Endodermal cell (in vitro differentiated cells): ENCODE measurements around the gene RAB1A. TPM values are rescaled to one million over a fixed set of nuclear protein-coding genes. Genes with fewer than 3 reads are reported as not detected.

Source experiments
- DNase-seq: peaks from one replicate; pipeline ENCODE4 v3.0.0-alpha.2; 2017
- H3K27ac ChIP-seq: 2 replicates; pipeline ENCODE4 v1.5.1; 2013; ENCODE audit warnings: mild to moderate bottlenecking, low read depth, low read length, moderate library complexity
- H3K27me3 ChIP-seq: 2 replicates; pipeline ENCODE4 v1.6.1; 2013; ENCODE audit warnings: mild to moderate bottlenecking, low read length, moderate library complexity; ENCODE audit not compliant: insufficient read depth, control insufficient read depth, poor library complexity, severe bottlenecking
- H3K36me3 ChIP-seq: 2 replicates; pipeline ENCODE4 v1.7.0; 2013; ENCODE audit warnings: mild to moderate bottlenecking, low read length, moderate library complexity; ENCODE audit not compliant: control insufficient read depth, insufficient read depth
- H3K4me1 ChIP-seq: one replicate; pipeline ENCODE4 v1.7.0; 2013; ENCODE audit warnings: low read length; ENCODE audit not compliant: control insufficient read depth, insufficient read depth
- H3K4me3 ChIP-seq: 2 replicates; pipeline ENCODE4 v1.5.1; 2013; ENCODE audit warnings: mild to moderate bottlenecking, low read length, moderate library complexity
- H3K9ac ChIP-seq: 2 replicates; pipeline ENCODE4 v1.6.1; 2013; ENCODE audit warnings: mild to moderate bottlenecking, low read length, moderate library complexity; ENCODE audit not compliant: poor library complexity, severe bottlenecking; ENCODE audit errors: extremely low read depth
- H3K9me3 ChIP-seq: 2 replicates; pipeline ENCODE4 v1.6.1; 2013; ENCODE audit warnings: mild to moderate bottlenecking, low read length, moderate library complexity; ENCODE audit not compliant: control insufficient read depth
- H3K27ac Mint-ChIP-seq: 2 replicates; pipeline ENCODE4 v1.8.0; 2020; ENCODE audit warnings: mixed read lengths
- H3K27me3 Mint-ChIP-seq: 2 replicates; pipeline ENCODE4 v1.8.0; 2021; ENCODE audit warnings: mild to moderate bottlenecking, mixed read lengths; ENCODE audit not compliant: insufficient read depth
- H3K36me3 Mint-ChIP-seq: 2 replicates; pipeline ENCODE4 v1.8.0; 2020; ENCODE audit warnings: low read depth, mixed read lengths
- H3K4me1 Mint-ChIP-seq: 2 replicates; pipeline ENCODE4 v1.8.0; 2020; ENCODE audit warnings: mixed read lengths
- H3K4me3 Mint-ChIP-seq: 2 replicates; pipeline ENCODE4 v1.8.0; 2020; ENCODE audit warnings: mild to moderate bottlenecking, moderate library complexity, mixed read lengths
- H3K9me3 Mint-ChIP-seq: 2 replicates; pipeline ENCODE4 v1.8.0; 2020; ENCODE audit warnings: mild to moderate bottlenecking, mixed read lengths
- CTCF ChIP-seq: fragments of 200-600 bp; sonication (generic); conservative IDR thresholded peaks from 2 replicates; pipeline ENCODE4 v1.5.0; 2021; ENCODE audit warnings: antibody characterized with exemption, mild to moderate bottlenecking
- WGBS, 2 experiments: methylation state at CpG; one replicate each; pipeline versions ENCODE4 v1.1.5 to v1.1.7; 2013; ENCODE audit warnings: missing lambda C conversion rate in 2 of 2, mixed read lengths in 1 of 2; ENCODE audit not compliant: insufficient coverage in 1 of 2, insufficient read length in 1 of 2; 5-methylcytosine and 5-hydroxymethylcytosine counted together
- long read RNA-seq, 4 experiments: library from polyadenylated mRNA in 2 of 4; library from RNA in 1 of 4; library from capped mRNA in 1 of 4; stranded (forward) in 3 of 4; unstranded in 1 of 4; transcript quantifications; one replicate each; pipeline ENCODE4 v2.0.0, GENCODE V29; 2020 to 2021; ENCODE audit warnings: inconsistent platforms in 1 of 4
- polyA plus RNA-seq, 2 experiments: library from polyadenylated mRNA; stranded (reverse); fragments of 50-300 nt; gene quantifications; one replicate each; pipeline ENCODE4 v1.2.3, GENCODE V29; 2013
- total RNA-seq, 2 donors: library from RNA; stranded (reverse); fragmentation: NEBNext Ultra II Directional in 1 of 2; extraction: Animal tissue kit (Norgen Biotek cat#: 25700) in 1 of 2; gene quantifications; 2 replicates in 1 of 2; 3 replicates in 1 of 2; pipeline ENCODE4 v1.2.1, GENCODE V29; 2021

Gene RAB1A
- total RNA-seq, result 100 to 1,000 TPM; 122 to 125 TPM
- 164 TPM for polyA plus RNA-seq (2013, experiment 1 of 2)
- polyA plus RNA-seq (2013, experiment 2 of 2), result 157 TPM
- long read RNA-seq, experiment 1, transcript RAB1A-203 (6 exons, 2,447 nt), result major isoform, 83 of 103 reads
- long read RNA-seq, experiment 1, partial matches to known transcripts, result 13 of 103 reads
- long read RNA-seq, experiment 1, other reads (novel, unspliced or antisense), result 6 of 103 reads
- long read RNA-seq, experiment 2, transcript RAB1A-203 (6 exons, 2,447 nt), result major isoform, 236 of 263 reads
- long read RNA-seq, experiment 2, partial matches to known transcripts, result 16 of 263 reads
- long read RNA-seq, experiment 2, other reads (novel, unspliced or antisense), result 9 of 263 reads
- long read RNA-seq, experiment 3, transcript RAB1A-203 (6 exons, 2,447 nt), result major isoform, 544 of 567 reads
- long read RNA-seq, experiment 3, partial matches to known transcripts, result 4 of 567 reads
- long read RNA-seq, experiment 3, other reads (novel, unspliced or antisense), result 17 of 567 reads
- long read RNA-seq, experiment 4, transcript RAB1A-203 (6 exons, 2,447 nt), result major isoform, 664 of 704 reads
- long read RNA-seq, experiment 4, transcript RAB1A-201 (4 exons, 1,198 nt), result minor isoform, 8 of 704 reads
- long read RNA-seq, experiment 4, partial matches to known transcripts, result 7 of 704 reads
- long read RNA-seq, experiment 4, other reads (novel, unspliced or antisense), result 22 of 704 reads

- H3K9me3 Mint-ChIP-seq, result no peaks in the 10 kb centered on the region
- H3K4me3 Mint-ChIP-seq, result peak within 1 kb of the TSS; percentile 96
- peak within 1 kb of the TSS; percentile 98 for H3K4me3 ChIP-seq
Measured at GRCh38 chr2:65129826-65130663, at the start of gene RAB1A. TSS of gene RAB1A (minus strand) at chr2:65130106. CDS start at chr2:65129915, 191 bp downstream.

GRCh38 chr2:65177751-65178442 lies 48.0 kb upstream of the RAB1A start:
- Histone ChIP-seq H3K4me1 (no peaks in the 10 kb centered on the region), H3K27me3 (no peaks in the 10 kb centered on the region), H3K4me3 (no peak overlapping the region), H3K36me3 (no peaks in the 10 kb centered on the region), H3K27ac (no peak overlapping the region), H3K9ac (no peak overlapping the region), H3K9me3 (no peaks in the 10 kb centered on the region)
- H3K27me3 Mint-ChIP-seq, result peaks cover 3% of the 10 kb centered on the region
- no peaks in the 10 kb centered on the region for H3K9me3 Mint-ChIP-seq
- no peaks in the 10 kb centered on the region for H3K36me3 Mint-ChIP-seq
- no peak for DNase-seq
- 92% methylated on average over 7 of the region's 8 CpGs; no CpG with 5 or more reads in 1 of the 2 experiments for WGBS, 2 experiments
- no peak overlapping the region for H3K4me3 Mint-ChIP-seq
- H3K4me1 Mint-ChIP-seq, result no peaks in the 10 kb centered on the region
- peak overlapping the region; percentile 9 for H3K27ac Mint-ChIP-seq
- TF ChIP-seq CTCF, result no peak

More at GRCh38 chr2:65129826-65130663, at the start of gene RAB1A:
- TF ChIP-seq CTCF, result peak; percentile 54
- Mint-ChIP-seq H3K4me1 (peaks cover 35% of the 10 kb centered on the region), H3K27ac (peak within 1 kb of the TSS; percentile 98), H3K36me3 (peaks cover 2% of the 10 kb centered on the region), H3K27me3 (no peaks in the 10 kb centered on the region)
- H3K9ac ChIP-seq, result peak within 1 kb of the TSS; percentile 94
- DNase-seq, result peak; percentile 100
- no peaks in the 10 kb centered on the region for H3K4me1 ChIP-seq
- WGBS, 2 experiments, result 0% methylated on average over 10 to 76 of the region's 76 CpGs
- H3K36me3 ChIP-seq, result no peaks in the 10 kb centered on the region
- H3K9me3 ChIP-seq, result no peaks in the 10 kb centered on the region
- no peaks in the 10 kb centered on the region for H3K27me3 ChIP-seq
- H3K27ac ChIP-seq, result peak within 1 kb of the TSS; percentile 97
